GM12878 (cell line): ENCODE data around the gene AP3D1. TPM values are rescaled to one million over a fixed set of nuclear protein-coding genes. Genes with fewer than 3 reads are reported as not detected.

Experiments used
- BHLHE40 ChIP-seq, 2 experiments: fragments of 450-650 bp in 1 of 2; IDR thresholded peaks; 2 replicates each; pipeline ENCODE4 v1.6.1; 2011 to 2017; ENCODE audit warnings: low read depth in 2 of 2, borderline replicate concordance in 1 of 2, improper control_type of control experiment in 1 of 2, low read length in 1 of 2, mild to moderate bottlenecking in 1 of 2
- CEBPZ ChIP-seq: fragments of 150-350 bp; IDR thresholded peaks from 2 replicates; pipeline ENCODE4 v1.6.1; 2016; ENCODE audit warnings: low read depth, low read length
- CHD1 ChIP-seq: IDR thresholded peaks from 2 replicates; pipeline ENCODE4 v1.6.1; 2012; ENCODE audit warnings: low read depth, low read length, improper control_type of control experiment
- CTCF ChIP-seq, 3 experiments: IDR thresholded peaks in 2 of 3; conservative IDR thresholded peaks in 1 of 3; 2 replicates each; pipeline ENCODE4 v1.5.1; 2011; ENCODE audit warnings: low read depth in 3 of 3, low read length in 3 of 3, mild to moderate bottlenecking in 3 of 3, control low read depth in 2 of 3, moderate library complexity in 2 of 3, inconsistent platforms in 1 of 3, mixed read lengths in 1 of 3; ENCODE audit not compliant: control insufficient read depth in 2 of 3, insufficient read depth in 1 of 3; ENCODE audit errors: extremely low read depth in 1 of 3
- DPF2 ChIP-seq: fragments of 450-650 bp; IDR thresholded peaks from 2 replicates; pipeline ENCODE4 v1.6.1; 2017; ENCODE audit warnings: mild to moderate bottlenecking
- FOXM1 ChIP-seq: IDR thresholded peaks from 2 replicates; pipeline ENCODE4 v1.6.1; 2012; ENCODE audit warnings: low read depth, mild to moderate bottlenecking, inconsistent platforms, low read length, moderate library complexity
- HCFC1 ChIP-seq: fragments of 150-350 bp; IDR thresholded peaks from 2 replicates; pipeline ENCODE4 v1.6.1; 2014; ENCODE audit warnings: low read length
- JUNB ChIP-seq: IDR thresholded peaks from 2 replicates; pipeline ENCODE4 v1.6.1; 2016; ENCODE audit warnings: antibody characterized with exemption, mild to moderate bottlenecking
- MYB ChIP-seq: fragments of 150-350 bp; IDR thresholded peaks from 2 replicates; pipeline ENCODE4 v1.6.1; 2014; ENCODE audit warnings: mild to moderate bottlenecking, low read depth, low read length, borderline replicate concordance
- MYC ChIP-seq: IDR thresholded peaks from 2 replicates; pipeline ENCODE4 v1.6.1; 2011; ENCODE audit warnings: mild to moderate bottlenecking, low read length, moderate library complexity, inconsistent platforms; ENCODE audit not compliant: insufficient read depth, insufficient replicate concordance, insufficient read length, severe bottlenecking
- NBN ChIP-seq: fragments of 450-650 bp; IDR thresholded peaks from 2 replicates; pipeline ENCODE4 v1.6.1; 2016
- PAX5 ChIP-seq: IDR thresholded peaks from 2 replicates; pipeline ENCODE4 v1.6.1; 2011; ENCODE audit warnings: low read depth, low read length, borderline replicate concordance
- POLR2A ChIP-seq: IDR thresholded peaks from 2 replicates; pipeline ENCODE4 v1.6.1; 2011; ENCODE audit warnings: low read depth, mild to moderate bottlenecking, low read length
- POLR2AphosphoS2 ChIP-seq: IDR thresholded peaks from 2 replicates; pipeline ENCODE4 v1.6.1; 2011; ENCODE audit warnings: low read depth, mild to moderate bottlenecking, low read length, improper control_type of control experiment, moderate library complexity
- RELA ChIP-seq: fragments of 450-650 bp; IDR thresholded peaks from 2 replicates; pipeline ENCODE4 v1.8.0; 2014; ENCODE audit warnings: borderline replicate concordance; ENCODE audit not compliant: partially characterized antibody
- RUNX3 ChIP-seq: IDR thresholded peaks from 2 replicates; pipeline ENCODE4 v1.6.1; 2012; ENCODE audit warnings: low read length, inconsistent platforms
- SIX5 ChIP-seq: IDR thresholded peaks from 2 replicates; pipeline ENCODE4 v1.6.1; 2011; ENCODE audit warnings: mild to moderate bottlenecking, low read depth, low read length, moderate library complexity; ENCODE audit not compliant: severe bottlenecking
- SREBF1 ChIP-seq: IDR thresholded peaks from 2 replicates; pipeline ENCODE4 v1.6.1; 2012; ENCODE audit warnings: mild to moderate bottlenecking, low read length
- SUZ12 ChIP-seq: fragments of 200-600 bp; sonication (generic); IDR thresholded peaks from one replicate; pipeline ENCODE4 v1.6.1; 2018; ENCODE audit warnings: antibody characterized with exemption, mild to moderate bottlenecking; ENCODE audit not compliant: unreplicated experiment
- TBL1XR1 ChIP-seq: IDR thresholded peaks from 2 replicates; pipeline ENCODE4 v1.6.1; 2012; ENCODE audit warnings: low read depth, low read length, improper control_type of control experiment
- YBX1 ChIP-seq: fragments of 450-650 bp; IDR thresholded peaks from 2 replicates; pipeline ENCODE4 v1.6.1; 2016; ENCODE audit warnings: antibody characterized with exemption
- ZBTB11 ChIP-seq: fragments of 450-650 bp; formaldehyde crosslinking; IDR thresholded peaks from 2 replicates; pipeline ENCODE4 v1.5.0; 2022; ENCODE audit warnings: mild to moderate bottlenecking, missing genetic modification characterization
- polyA plus RNA-seq, 11 experiments: library from polyadenylated mRNA; depleted of rRNA in 4 of 11; unstranded in 6 of 11; stranded (reverse) in 5 of 11; fragments of >200 nt; fragmentation: Nextera tagmentation in 4 of 11; fragmentation: Illumina TruSeq in 1 of 11; extraction: Ambion mirVana in 4 of 11; extraction: Trizol in 1 of 11; gene quantifications; 1 replicate in 1 of 11; 2 replicates in 10 of 11; pipeline versions ENCODE4 v1.2.1 to v1.2.3, GENCODE V29; 2011 to 2016; ENCODE audit warnings: inconsistent platforms in 2 of 11, missing spikeins in 2 of 11, low read depth in 1 of 11
- total RNA-seq, 4 experiments: library from RNA; depleted of rRNA in 3 of 4; stranded (reverse); fragments of >200 nt in 3 of 4; fragmentation: Illumina TruSeq in 1 of 4; extraction: Trizol in 1 of 4; gene quantifications; 2 replicates each; pipeline versions ENCODE4 v1.2.1 to v1.2.3, GENCODE V29; 2013 to 2021
- TF ChIP-seq, protein P1 (sequence below): IDR thresholded peaks from 2 replicates; pipeline ENCODE4 v1.6.1; 2012; ENCODE audit warnings: low read depth, low read length, improper control_type of control experiment

AP3D1 gene
- total and polyA plus RNA-seq, 10 of the 15 experiments (the other 5 are each of a cell fraction or from before 2014, with no cell fraction given), result 1.5 to 108 (median 59.1) TPM

- TF ChIP-seq CTCF (IDR thresholded peaks at IDR 0.05 in 2 of 3, conservative IDR thresholded peaks at IDR 0.05 in 1 of 3; ENCODE audit: control insufficient read depth in 2 of 3, extremely low read depth in 1 of 3, insufficient read depth in 1 of 3, low read depth in 3 of 3, low read length in 3 of 3) (no peak), TBL1XR1 (no peak), SREBF1 (no peak), CEBPZ (no peak), SUZ12 (no peak), RUNX3 (0 out of 2 replicates have a peak, but pooled peaks have one; percentile 13), ZBTB11 (CRISPR knock-in tag) (no peak), NBN (no peak), PAX5 (no peak), JUNB (no peak), CHD1 (0 out of 2 replicates have a peak, but pooled peaks have one; percentile 55), BHLHE40 (IDR thresholded peaks at IDR 0.05; ENCODE audit: borderline replicate concordance in 1 of 2, low read depth in 2 of 2, low read length in 1 of 2) (no peak), MYB (no peak), FOXM1 (no peak), POLR2A (no peak), HCFC1 (no peak), SIX5 (no peak), DPF2 (peak; percentile 48), POLR2AphosphoS2 (no peak), YBX1 (no peak), RELA (no peak), MYC (peak; percentile 33)
- TF ChIP-seq, protein P1, sequence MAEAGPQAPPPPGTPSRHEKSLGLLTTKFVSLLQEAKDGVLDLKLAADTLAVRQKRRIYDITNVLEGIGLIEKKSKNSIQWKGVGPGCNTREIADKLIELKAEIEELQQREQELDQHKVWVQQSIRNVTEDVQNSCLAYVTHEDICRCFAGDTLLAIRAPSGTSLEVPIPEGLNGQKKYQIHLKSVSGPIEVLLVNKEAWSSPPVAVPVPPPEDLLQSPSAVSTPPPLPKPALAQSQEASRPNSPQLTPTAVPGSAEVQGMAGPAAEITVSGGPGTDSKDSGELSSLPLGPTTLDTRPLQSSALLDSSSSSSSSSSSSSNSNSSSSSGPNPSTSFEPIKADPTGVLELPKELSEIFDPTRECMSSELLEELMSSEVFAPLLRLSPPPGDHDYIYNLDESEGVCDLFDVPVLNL, result no peak
Observed at GRCh38 chr19:2150794-2151338, 500 bp downstream of the AP3D1 start (continued).
